ENCODE data around the gene INPP5K.
"Not testable (repeated sequence)": the region's sequence is repeated elsewhere in the genome, so short reads cannot be mapped to it uniquely, and the experiment has no call there.

Gene INPP5K

DNA sequence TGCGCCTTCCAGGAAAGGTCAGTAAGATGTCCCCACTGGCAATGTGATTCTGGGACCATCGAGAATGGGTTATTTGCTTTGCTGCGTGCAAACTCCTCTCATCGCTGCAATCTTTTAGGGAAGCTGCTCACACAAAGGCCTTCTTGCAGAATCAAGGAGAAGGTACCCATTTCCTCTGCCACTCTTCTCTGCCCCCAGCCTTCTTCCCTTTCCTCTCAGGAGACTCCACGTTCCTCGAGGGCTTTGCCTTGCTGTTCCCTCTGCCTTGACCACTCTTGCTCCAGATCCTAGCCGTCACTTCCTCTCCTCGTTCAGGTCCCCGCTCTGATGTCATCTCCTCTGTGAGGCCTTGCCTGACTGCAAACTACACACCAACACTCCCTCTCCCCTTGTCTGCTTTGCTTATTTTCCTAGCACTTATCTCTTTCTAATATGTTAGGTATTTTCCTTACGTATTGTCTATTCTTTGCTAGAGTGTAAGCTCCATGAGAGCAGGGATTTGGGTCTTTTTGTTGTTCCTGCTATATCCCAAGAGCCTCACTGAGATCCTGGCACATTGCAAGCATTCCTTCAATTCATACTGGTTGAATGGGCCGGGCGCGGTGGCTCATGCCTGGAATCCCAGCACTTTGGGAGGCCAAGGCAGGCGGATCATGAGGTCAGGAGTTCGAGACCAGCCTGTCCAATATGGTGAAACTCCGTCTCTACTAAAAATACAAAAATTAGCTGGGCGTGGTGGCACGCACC, 55.0 kb downstream of the INPP5K start:
- no peak for DNase-seq

DNA sequence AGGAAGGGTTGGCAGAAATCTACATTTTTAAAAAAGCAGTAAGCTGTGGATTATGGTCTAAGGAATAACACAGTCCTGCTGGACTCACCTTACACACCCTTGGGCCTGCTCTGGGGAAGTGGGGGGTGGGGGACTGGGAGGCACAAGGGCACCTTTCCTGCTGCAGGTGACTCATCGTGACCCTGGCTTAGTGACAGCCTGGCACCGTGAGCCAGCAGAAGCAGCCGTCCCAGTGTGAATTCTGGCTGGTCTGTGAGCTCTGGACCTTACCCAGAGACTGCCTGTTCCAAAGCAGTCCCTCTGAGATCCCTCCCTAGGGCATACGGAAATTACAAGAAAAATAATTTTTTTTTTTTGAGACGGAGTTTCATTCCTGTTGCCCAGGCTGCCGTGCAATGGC, 56.2 kb downstream of the INPP5K start:
- no peak for DNase-seq

DNA sequence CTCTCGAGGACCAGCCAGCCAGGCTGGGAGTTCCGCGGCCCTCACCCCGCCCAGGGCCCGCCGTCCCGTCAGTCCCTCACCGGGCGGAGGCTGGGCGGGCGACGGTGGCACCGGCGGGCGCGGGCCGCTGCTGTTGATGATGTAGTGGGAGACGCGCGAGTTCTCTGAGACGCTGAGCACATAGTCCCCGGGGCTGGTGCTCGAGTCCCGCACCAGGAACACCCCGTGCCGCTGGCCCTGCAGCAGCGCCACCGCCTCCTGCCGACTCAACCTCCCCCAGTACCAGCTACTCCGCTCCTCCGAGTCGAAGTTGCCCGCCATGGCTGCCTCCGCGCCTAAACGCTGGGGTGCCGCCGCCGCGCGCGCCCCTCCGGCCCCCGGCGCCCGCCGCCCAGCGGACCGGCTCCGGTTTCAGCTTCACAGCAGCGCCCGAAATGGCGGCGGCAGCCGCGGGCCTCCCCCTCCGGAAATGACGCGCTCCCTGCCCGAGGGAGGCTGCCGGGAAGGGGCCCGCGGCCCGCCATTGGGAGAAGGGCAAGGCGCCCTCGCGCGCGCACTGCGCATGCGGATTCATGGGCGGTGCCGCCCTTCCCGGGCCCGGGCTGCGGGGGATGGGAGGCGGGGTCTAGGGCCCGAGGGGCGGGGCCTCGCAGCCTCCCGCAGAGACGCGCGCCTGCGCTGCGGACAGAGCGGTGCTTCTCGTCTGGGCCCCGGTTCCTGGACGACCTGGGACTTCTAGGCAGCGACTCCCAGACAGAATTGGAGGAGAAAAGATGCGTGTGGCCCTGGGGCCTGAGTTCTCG, 60.4 kb downstream of the INPP5K start, which contains the start of gene CRK:
CRK (minus strand) TSS at position 436 of the 803 bp plus-strand sequence; CDS start at position 321, 115 bp downstream.
- peak; percentile 93 for DNase-seq

DNA sequence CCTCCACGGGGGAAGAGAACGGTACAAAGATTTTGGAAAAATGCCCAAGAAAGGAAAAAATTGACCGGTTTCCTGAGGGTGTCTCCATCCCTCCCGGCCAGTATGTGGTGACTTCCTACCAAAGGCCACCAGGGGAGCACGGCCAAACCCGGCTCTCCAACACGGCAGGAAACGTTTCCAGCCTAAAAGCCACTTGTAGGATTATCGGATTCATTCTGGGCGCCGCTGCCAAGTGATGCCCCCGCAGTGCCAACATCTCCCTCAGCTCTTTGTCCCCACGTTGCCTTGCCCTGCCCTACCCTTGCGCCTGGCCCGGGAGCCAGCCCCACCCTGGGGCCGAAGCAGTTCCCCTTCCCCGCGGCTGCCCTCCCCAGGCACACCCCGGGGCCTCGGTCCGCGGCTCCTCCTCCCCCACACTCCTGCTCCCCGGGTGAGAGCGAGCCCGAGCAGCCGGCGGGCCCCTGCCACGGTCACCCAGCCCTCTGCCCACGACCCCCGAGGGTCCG, 61.1 kb downstream of the INPP5K start:
- peak; percentile 46 for DNase-seq

DNA sequence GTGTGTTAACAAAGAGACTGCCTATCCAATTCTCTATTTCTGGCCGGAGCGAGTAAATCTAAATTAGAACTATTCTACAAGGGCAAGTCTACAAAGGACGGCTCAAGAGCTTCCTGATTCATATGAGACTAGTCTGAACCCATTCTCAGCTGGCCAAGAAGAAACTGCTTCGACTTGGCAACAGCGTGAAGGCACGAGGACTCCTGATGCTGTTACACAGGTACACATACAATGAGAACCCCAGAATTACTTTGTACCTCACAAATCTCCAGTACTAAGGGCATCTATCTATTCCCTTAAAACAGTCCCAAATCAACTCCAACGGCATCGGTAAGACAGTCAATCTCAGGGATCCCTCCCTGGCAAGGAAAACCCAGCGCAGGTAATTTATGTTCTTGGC, 61.9 kb downstream of the INPP5K start:
- DNase-seq = no peak

DNA sequence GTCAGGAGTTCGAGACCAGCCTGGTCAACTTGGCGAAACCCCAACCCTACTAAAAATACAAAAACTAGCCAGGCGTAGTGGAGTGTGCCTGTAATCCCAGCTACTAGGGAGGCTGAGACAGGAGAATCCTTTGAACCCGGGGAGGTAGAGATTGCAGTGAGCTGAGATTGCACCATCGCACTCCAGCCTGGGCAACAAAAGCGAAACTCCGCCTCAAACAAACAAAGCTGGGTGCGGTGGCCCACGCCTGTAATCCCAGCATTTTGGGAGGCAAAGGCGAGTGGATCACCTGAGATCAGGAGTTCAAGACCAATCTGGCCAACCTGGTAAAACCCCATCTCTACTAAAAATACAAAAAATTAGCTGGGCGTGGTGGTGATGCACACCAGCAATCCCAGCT, 62.7 kb downstream of the INPP5K start:
- not testable (repeated sequence) for DNase-seq

DNA sequence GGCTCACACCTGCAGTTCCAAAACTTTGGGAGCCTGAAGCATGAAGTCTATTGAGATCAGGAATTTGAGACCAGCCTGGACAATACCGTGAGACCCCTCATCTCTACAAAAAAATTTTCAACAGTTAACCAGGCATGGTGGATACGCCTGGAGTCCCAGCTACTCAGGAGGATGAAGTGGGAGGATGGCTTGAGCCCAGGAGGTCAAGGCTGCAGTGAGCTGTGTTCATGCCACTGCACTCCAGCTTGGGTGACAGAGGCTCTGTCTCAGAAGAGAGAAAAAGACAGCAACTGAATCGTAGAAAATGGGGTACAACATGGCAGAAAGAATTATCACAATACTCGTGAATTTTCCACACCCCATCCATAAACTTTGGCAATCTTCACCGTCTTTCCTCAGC, 63.6 kb downstream of the INPP5K start:
- DNase-seq = no peak

DNA sequence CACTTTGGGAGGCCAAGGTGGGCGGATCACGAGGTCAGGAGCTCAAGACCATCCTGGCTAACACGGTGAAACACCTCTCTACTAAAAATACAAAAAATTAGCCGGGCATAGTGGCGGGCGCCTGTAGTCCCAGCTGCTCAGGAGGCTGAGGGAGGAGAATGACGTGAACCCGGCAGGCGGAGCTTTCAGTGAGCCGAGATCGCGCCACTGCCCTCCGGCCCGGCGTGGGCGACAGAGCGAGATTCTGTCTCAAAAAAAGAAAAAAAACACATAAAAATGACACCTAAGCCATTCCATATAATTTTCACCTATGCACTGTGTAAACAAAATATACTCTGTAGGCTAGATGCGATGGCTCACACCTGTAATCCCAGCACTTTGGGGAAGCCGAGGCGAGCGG, 66.2 kb downstream of the INPP5K start:
- not testable (repeated sequence) for DNase-seq

DNA sequence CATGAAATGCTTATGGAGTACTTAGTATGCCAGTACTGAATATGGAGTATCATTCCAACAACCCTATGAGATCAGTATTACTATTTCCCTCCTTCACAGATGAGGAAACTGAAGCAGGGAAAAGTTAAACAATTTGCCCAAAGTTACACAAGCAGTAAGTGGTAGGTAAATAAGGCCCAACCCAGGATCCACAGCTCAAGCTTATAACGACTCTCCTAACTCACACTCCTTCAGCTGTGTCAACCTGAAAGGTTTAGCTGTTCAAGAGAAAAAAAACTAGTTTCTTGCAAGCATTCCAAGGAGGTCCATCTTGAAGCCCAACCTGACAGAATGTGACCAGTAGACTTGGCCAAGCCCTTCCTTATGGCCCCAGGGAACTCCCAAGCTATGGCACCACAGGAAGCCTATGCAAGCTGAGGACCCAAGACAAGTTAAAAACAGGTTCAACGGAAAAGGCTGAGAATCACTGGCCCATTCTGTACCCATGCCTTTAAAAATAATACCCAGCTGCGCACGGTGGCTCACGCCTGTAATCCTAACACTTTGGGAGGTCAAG, 66.9 kb downstream of the INPP5K start:
- no peak for DNase-seq

DNA sequence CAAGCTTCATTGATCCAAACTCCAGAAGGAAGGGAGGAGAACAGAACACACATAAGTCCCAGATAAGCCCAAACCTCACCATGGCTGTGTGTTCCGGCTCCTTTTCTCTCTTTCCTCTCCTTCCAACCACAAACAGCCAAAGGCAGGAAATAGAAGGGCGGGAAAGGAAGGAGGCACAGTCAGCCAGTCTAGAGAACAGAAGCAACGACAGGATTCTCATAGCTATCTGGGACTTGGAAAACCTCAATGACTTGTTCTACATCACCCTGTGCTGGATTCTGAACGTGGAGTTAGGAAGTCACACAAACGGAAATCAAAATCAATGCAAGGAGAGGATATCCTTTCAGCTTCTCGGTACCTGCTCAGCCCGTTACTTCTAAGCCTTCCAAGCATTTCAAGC, 69.4 kb downstream of the INPP5K start:
- DNase-seq = no peak

DNA sequence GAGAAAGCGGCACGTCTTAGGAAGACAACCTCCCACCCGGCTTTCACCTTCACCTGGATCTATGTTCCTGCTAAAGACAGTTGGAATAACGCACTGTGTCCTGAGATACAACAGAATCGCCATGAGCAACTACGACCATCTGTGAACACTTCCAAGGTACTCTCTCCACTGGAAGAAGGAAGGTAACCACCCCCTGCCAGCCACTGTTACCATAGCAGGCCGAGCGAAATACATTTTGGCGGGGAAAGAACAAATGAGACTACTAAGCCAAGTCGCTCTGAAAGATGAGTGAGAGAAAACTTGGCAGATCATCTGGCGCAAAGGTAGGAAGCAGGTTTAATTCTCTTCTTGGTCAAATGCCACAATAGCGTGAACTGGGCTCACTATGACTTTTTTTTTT, 70.2 kb downstream of the INPP5K start:
- no peak for DNase-seq

DNA sequence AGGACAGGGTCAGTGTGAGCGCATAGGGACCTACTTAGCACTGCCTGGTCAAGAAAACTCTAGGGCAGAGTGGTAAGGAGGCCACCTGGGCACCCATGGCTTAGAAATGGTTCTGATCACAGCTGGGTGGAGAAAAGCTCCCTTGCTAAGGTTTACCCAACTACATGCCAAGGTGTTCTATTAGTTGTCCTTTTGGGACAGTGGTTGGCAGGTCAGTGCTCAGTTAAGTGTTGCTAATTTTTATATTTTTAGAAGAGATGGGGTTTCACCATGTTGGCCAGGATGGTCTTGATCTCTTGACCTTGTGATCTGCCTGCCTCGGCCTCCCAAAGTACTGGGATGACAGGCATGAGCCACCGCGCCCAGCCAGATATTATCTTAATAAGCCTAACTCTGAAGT, 70.7 kb downstream of the INPP5K start:
- not testable (repeated sequence) for DNase-seq
